ENCODE data around the gene GNAI3. TPM values are rescaled to one million over a fixed set of nuclear protein-coding genes. Genes with fewer than 3 reads are reported as not detected.
A peak's percentile ranks its signal among the peaks of the same experiment; 100 is the strongest.

Gene GNAI3
- total and polyA plus RNA-seq, 10 of the 15 experiments (the other 5 are each of a cell fraction or from before 2014, with no cell fraction given): 5.9 to 13.8 (median 8.0) TPM

DNA sequence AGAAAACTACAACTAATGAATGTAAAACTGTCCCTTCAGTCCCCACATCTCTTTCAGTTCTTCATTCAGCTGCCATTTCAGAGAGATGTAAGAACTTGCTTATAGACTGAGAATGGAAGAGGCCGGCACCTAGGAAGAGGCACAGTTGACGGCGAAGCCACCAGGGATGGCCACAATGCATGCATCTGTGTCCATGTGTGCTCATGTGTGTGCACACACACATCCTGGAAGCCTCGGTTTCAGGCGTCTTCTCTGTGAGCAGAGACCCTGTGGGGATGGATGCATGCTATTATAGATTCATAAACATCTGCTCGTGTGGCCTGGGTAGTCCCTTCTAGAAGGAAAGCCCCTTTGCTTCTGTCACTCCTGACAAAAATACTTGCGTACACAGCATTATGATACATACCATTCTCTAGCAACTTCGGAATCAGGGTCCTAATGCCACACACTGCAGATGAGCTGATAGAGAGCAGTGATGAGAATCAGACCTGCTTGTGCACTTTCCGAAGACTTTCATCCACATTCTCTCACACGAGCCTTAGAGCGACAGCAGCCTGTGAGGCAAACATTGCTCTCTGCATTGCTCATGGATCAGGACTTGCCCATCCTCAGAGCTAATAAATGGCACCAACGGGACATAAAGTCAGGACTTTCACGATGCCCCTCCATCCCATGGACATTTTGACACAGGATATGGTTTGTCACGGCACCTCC is 21.2 kb upstream of the GNAI3 start (continued):
- TF ChIP-seq, protein P1, sequence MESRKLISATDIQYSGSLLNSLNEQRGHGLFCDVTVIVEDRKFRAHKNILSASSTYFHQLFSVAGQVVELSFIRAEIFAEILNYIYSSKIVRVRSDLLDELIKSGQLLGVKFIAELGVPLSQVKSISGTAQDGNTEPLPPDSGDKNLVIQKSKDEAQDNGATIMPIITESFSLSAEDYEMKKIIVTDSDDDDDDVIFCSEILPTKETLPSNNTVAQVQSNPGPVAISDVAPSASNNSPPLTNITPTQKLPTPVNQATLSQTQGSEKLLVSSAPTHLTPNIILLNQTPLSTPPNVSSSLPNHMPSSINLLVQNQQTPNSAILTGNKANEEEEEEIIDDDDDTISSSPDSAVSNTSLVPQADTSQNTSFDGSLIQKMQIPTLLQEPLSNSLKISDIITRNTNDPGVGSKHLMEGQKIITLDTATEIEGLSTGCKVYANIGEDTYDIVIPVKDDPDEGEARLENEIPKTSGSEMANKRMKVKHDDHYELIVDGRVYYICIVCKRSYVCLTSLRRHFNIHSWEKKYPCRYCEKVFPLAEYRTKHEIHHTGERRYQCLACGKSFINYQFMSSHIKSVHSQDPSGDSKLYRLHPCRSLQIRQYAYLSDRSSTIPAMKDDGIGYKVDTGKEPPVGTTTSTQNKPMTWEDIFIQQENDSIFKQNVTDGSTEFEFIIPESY (IDR thresholded peaks at IDR 0.05): no peak
- TF ChIP-seq WRNIP1 (IDR thresholded peaks at IDR 0.05; ENCODE audit: borderline replicate concordance, low read depth, low read length): no peak
- TF ChIP-seq, protein P2, sequence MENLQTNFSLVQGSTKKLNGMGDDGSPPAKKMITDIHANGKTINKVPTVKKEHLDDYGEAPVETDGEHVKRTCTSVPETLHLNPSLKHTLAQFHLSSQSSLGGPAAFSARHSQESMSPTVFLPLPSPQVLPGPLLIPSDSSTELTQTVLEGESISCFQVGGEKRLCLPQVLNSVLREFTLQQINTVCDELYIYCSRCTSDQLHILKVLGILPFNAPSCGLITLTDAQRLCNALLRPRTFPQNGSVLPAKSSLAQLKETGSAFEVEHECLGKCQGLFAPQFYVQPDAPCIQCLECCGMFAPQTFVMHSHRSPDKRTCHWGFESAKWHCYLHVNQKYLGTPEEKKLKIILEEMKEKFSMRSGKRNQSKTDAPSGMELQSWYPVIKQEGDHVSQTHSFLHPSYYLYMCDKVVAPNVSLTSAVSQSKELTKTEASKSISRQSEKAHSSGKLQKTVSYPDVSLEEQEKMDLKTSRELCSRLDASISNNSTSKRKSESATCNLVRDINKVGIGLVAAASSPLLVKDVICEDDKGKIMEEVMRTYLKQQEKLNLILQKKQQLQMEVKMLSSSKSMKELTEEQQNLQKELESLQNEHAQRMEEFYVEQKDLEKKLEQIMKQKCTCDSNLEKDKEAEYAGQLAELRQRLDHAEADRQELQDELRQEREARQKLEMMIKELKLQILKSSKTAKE (IDR thresholded peaks at IDR 0.05; ENCODE audit: low read depth, poor library complexity, severe bottlenecking): no peak
- TF ChIP-seq ZNF384 (IDR thresholded peaks at IDR 0.05; ENCODE audit: borderline replicate concordance, low read depth, low read length): no peak
- TF ChIP-seq, protein P3, sequence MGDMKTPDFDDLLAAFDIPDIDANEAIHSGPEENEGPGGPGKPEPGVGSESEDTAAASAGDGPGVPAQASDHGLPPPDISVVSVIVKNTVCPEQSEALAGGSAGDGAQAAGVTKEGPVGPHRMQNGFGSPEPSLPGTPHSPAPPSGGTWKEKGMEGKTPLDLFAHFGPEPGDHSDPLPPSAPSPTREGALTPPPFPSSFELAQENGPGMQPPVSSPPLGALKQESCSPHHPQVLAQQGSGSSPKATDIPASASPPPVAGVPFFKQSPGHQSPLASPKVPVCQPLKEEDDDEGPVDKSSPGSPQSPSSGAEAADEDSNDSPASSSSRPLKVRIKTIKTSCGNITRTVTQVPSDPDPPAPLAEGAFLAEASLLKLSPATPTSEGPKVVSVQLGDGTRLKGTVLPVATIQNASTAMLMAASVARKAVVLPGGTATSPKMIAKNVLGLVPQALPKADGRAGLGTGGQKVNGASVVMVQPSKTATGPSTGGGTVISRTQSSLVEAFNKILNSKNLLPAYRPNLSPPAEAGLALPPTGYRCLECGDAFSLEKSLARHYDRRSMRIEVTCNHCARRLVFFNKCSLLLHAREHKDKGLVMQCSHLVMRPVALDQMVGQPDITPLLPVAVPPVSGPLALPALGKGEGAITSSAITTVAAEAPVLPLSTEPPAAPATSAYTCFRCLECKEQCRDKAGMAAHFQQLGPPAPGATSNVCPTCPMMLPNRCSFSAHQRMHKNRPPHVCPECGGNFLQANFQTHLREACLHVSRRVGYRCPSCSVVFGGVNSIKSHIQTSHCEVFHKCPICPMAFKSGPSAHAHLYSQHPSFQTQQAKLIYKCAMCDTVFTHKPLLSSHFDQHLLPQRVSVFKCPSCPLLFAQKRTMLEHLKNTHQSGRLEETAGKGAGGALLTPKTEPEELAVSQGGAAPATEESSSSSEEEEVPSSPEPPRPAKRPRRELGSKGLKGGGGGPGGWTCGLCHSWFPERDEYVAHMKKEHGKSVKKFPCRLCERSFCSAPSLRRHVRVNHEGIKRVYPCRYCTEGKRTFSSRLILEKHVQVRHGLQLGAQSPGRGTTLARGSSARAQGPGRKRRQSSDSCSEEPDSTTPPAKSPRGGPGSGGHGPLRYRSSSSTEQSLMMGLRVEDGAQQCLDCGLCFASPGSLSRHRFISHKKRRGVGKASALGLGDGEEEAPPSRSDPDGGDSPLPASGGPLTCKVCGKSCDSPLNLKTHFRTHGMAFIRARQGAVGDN (IDR thresholded peaks at IDR 0.05): peak; percentile 70; the same call in 1 of the 2 replicates
- TF ChIP-seq POLR2AphosphoS2 (IDR thresholded peaks at IDR 0.05; ENCODE audit: low read depth, low read length): no peak
- TF ChIP-seq CEBPB (IDR thresholded peaks at IDR 0.05; ENCODE audit: borderline replicate concordance in 1 of 2, low read depth in 2 of 2, low read length in 2 of 2): no peak
- TF ChIP-seq, protein P4, sequence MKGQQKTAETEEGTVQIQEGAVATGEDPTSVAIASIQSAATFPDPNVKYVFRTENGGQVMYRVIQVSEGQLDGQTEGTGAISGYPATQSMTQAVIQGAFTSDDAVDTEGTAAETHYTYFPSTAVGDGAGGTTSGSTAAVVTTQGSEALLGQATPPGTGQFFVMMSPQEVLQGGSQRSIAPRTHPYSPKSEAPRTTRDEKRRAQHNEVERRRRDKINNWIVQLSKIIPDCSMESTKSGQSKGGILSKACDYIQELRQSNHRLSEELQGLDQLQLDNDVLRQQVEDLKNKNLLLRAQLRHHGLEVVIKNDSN (IDR thresholded peaks at IDR 0.05; ENCODE audit: borderline replicate concordance, extremely low read length, insufficient read depth, low read depth, low read length): no peak
- TF ChIP-seq MEF2A (IDR thresholded peaks at IDR 0.05; ENCODE audit: insufficient read depth, low read depth, low read length): 0 out of 2 replicates have a peak, but pooled peaks have one; percentile 29
- no peak for TF ChIP-seq SREBF2 (IDR thresholded peaks at IDR 0.05; ENCODE audit: low read length)
- TF ChIP-seq MYC (IDR thresholded peaks at IDR 0.05; ENCODE audit: insufficient read depth, insufficient read length, insufficient replicate concordance, low read length, severe bottlenecking): no peak
- no peak for TF ChIP-seq RCOR1 (conservative IDR thresholded peaks at IDR 0.05; ENCODE audit: low read depth, low read length)
- TF ChIP-seq FOXK2 (IDR thresholded peaks at IDR 0.05): no peak
- TF ChIP-seq, protein P5, sequence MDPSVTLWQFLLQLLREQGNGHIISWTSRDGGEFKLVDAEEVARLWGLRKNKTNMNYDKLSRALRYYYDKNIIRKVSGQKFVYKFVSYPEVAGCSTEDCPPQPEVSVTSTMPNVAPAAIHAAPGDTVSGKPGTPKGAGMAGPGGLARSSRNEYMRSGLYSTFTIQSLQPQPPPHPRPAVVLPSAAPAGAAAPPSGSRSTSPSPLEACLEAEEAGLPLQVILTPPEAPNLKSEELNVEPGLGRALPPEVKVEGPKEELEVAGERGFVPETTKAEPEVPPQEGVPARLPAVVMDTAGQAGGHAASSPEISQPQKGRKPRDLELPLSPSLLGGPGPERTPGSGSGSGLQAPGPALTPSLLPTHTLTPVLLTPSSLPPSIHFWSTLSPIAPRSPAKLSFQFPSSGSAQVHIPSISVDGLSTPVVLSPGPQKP (IDR thresholded peaks at IDR 0.05; ENCODE audit: low read depth, low read length): no peak
- no peak for TF ChIP-seq RFX5 (IDR thresholded peaks at IDR 0.05; ENCODE audit: low read depth, low read length)
- TF ChIP-seq JUNB (IDR thresholded peaks at IDR 0.05): peak; percentile 11
- TF ChIP-seq BCL11A (IDR thresholded peaks at IDR 0.05; ENCODE audit: low read depth, low read length): peak; percentile 30; the same call in 1 of the 2 replicates
- peak; percentile 68 for TF ChIP-seq MEF2B (IDR thresholded peaks at IDR 0.05; ENCODE audit: partially characterized antibody, poor library complexity, severe bottlenecking)
- TF ChIP-seq YY1 (IDR thresholded peaks at IDR 0.05; ENCODE audit: low read depth, low read length): no peak
